GM12892 (cell line): Measurements from ENCODE around the gene TANGO2.

ENCODE experiments used
- DNase-seq: peaks from one replicate; pipeline ENCODE4 v3.0.0; 2011; ENCODE audit not compliant: insufficient read length
- FAIRE-seq: peaks from 2 replicates; lab custom pipeline; 2011; peaks lifted over from hg19 to GRCh38; lab: Jason Lieb, UNC
- POLR2A ChIP-seq: IDR thresholded peaks from 2 replicates; pipeline ENCODE4 v1.6.1; 2011; ENCODE audit warnings: low read depth, low read length, control low read depth
- POLR2AphosphoS5 ChIP-seq: IDR thresholded peaks from 2 replicates; pipeline ENCODE4 v1.6.1; 2011; ENCODE audit warnings: low read depth, low read length, control low read depth
- TAF1 ChIP-seq: IDR thresholded peaks from 2 replicates; pipeline ENCODE4 v1.6.1; 2011; ENCODE audit warnings: low read depth, mild to moderate bottlenecking, control low read depth, low read length, borderline replicate concordance

The TANGO2 gene

GRCh38 chr22:20000246-20001081 is 20.4 kb upstream of the TANGO2 start:
- DNase-seq, result no peak
- TF ChIP-seq TAF1 (no peak), POLR2A (no peak)
- FAIRE-seq, result peak; percentile 5

GRCh38 chr22:20001082-20001638 is 19.8 kb upstream of the TANGO2 start:
- DNase-seq, result no peak
- TF ChIP-seq TAF1, result no peak
- TF ChIP-seq POLR2A, result no peak
- no peak for TF ChIP-seq POLR2AphosphoS5
- no peak for FAIRE-seq

- DNase-seq (no peak), FAIRE-seq (no peak)
- TF ChIP-seq TAF1 (no peak), POLR2A (no peak), POLR2AphosphoS5 (no peak)
Measured at GRCh38 chr22:20002128-20002527, 18.8 kb upstream of the TANGO2 start.

- FAIRE-seq, result no peak
Measured at GRCh38 chr22:20002636-20003035, 18.3 kb upstream of the TANGO2 start.

GRCh38 chr22:20003304-20003703 is 17.6 kb upstream of the TANGO2 start:
- no peak for FAIRE-seq
- no peak for DNase-seq
- no peak for TF ChIP-seq POLR2AphosphoS5
- no peak for TF ChIP-seq POLR2A
- TF ChIP-seq TAF1, result no peak

More at GRCh38 chr22:20002636-20003035, 18.3 kb upstream of the TANGO2 start:
- no peak for DNase-seq
- TF ChIP-seq POLR2AphosphoS5 (no peak), POLR2A (no peak), TAF1 (no peak)

- no peak for TF ChIP-seq TAF1
- TF ChIP-seq POLR2A, result no peak
- no peak for TF ChIP-seq POLR2AphosphoS5
- FAIRE-seq (no peak), DNase-seq (no peak)
Measured at GRCh38 chr22:20004464-20004863, 16.4 kb upstream of the TANGO2 start.

GRCh38 chr22:20008221-20008995 is 12.5 kb upstream of the TANGO2 start:
- no peak for FAIRE-seq
- TF ChIP-seq POLR2AphosphoS5 (no peak), POLR2A (no peak), TAF1 (no peak)
- no peak for DNase-seq

- no peak for TF ChIP-seq TAF1
- no peak for TF ChIP-seq POLR2AphosphoS5
- TF ChIP-seq POLR2A, result no peak
- FAIRE-seq, result no peak
Measured at GRCh38 chr22:20009018-20009491, 11.9 kb upstream of the TANGO2 start.

GRCh38 chr22:20009582-20010306 is 11.2 kb upstream of the TANGO2 start:
- FAIRE-seq, result no peak
- no peak for DNase-seq

More at GRCh38 chr22:20009018-20009491, 11.9 kb upstream of the TANGO2 start:
- no peak for DNase-seq

GRCh38 chr22:20010307-20011122 is 10.4 kb upstream of the TANGO2 start:
- DNase-seq (no peak), FAIRE-seq (no peak)
- TF ChIP-seq TAF1 (no peak), POLR2A (no peak), POLR2AphosphoS5 (no peak)

More at GRCh38 chr22:20009582-20010306, 11.2 kb upstream of the TANGO2 start:
- TF ChIP-seq POLR2A (no peak), POLR2AphosphoS5 (no peak), TAF1 (no peak)

GRCh38 chr22:20011123-20011992 is 9.6 kb upstream of the TANGO2 start:
- TF ChIP-seq TAF1 (no peak), POLR2A (no peak), POLR2AphosphoS5 (no peak)
- DNase-seq (no peak), FAIRE-seq (no peak)
